Mesenchymal stem cell (in vitro differentiated cells and primary cell): Measurements from ENCODE around the gene OR51M1.

Source experiments
- DNase-seq: peaks from one replicate; pipeline ENCODE4 v3.0.0-alpha.2; 2013
- H2AFZ ChIP-seq: one replicate; pipeline ENCODE4 v1.6.1; 2013; ENCODE audit warnings: low read depth, mild to moderate bottlenecking, control low read depth, inconsistent platforms, low read length, moderate library complexity
- H2AK5ac ChIP-seq: 2 replicates; pipeline ENCODE4 v1.6.1; 2013; ENCODE audit warnings: low read length, moderate library complexity, mild to moderate bottlenecking, inconsistent platforms; ENCODE audit not compliant: severe bottlenecking
- H2BK120ac ChIP-seq: one replicate; pipeline ENCODE4 v1.6.1; 2013; ENCODE audit warnings: low read depth, mild to moderate bottlenecking, inconsistent platforms, low read length, moderate library complexity
- H2BK12ac ChIP-seq, 2 experiments: one replicate each; pipeline ENCODE4 v1.6.1; 2013; ENCODE audit warnings: inconsistent platforms in 2 of 2, low read length in 2 of 2, mild to moderate bottlenecking in 2 of 2, moderate library complexity in 2 of 2, control low read depth in 1 of 2
- H2BK15ac ChIP-seq: one replicate; pipeline ENCODE4 v1.6.1; 2013; ENCODE audit warnings: mild to moderate bottlenecking, low read depth, inconsistent platforms; ENCODE audit not compliant: poor library complexity, severe bottlenecking
- H2BK5ac ChIP-seq: 2 replicates; pipeline ENCODE4 v1.6.1; 2013; ENCODE audit warnings: low read depth, mild to moderate bottlenecking, low read length, control low read depth, inconsistent platforms; ENCODE audit not compliant: poor library complexity, severe bottlenecking
- H3K14ac ChIP-seq, 2 experiments: one replicate each; pipeline ENCODE4 v1.6.1; 2013; ENCODE audit warnings: inconsistent platforms in 2 of 2, low read length in 2 of 2, control low read depth in 1 of 2, mild to moderate bottlenecking in 1 of 2, moderate library complexity in 1 of 2
- H3K18ac ChIP-seq, 2 experiments: one replicate each; pipeline ENCODE4 v1.6.1; 2013; ENCODE audit warnings: inconsistent platforms in 2 of 2, low read length in 2 of 2, control low read depth in 1 of 2, low read depth in 1 of 2, mild to moderate bottlenecking in 1 of 2
- H3K23ac ChIP-seq, 2 experiments: one replicate each; pipeline ENCODE4 v1.6.1; 2013; ENCODE audit warnings: inconsistent platforms in 2 of 2, low read length in 2 of 2, mild to moderate bottlenecking in 2 of 2, moderate library complexity in 2 of 2, control low read depth in 1 of 2
- H3K27ac ChIP-seq: 2 replicates; pipeline ENCODE4 v1.5.1; 2013; ENCODE audit warnings: mild to moderate bottlenecking, moderate library complexity, low read length, control low read depth, inconsistent platforms; ENCODE audit not compliant: poor library complexity, severe bottlenecking
- H3K27me3 ChIP-seq, 2 experiments: 2 replicates each; pipeline versions ENCODE4 v1.6.1 to v1.7.0; 2013; ENCODE audit warnings: low read length in 2 of 2, mild to moderate bottlenecking in 2 of 2, moderate library complexity in 2 of 2, control low read depth in 1 of 2, inconsistent platforms in 1 of 2; ENCODE audit not compliant: control insufficient read depth in 1 of 2, insufficient read depth in 1 of 2
- H3K36me3 ChIP-seq, 2 experiments: 2 replicates each; pipeline versions ENCODE4 v1.6.1 to v1.7.0; 2013; ENCODE audit warnings: low read length in 2 of 2, control low read depth in 1 of 2, inconsistent platforms in 1 of 2, low read depth in 1 of 2, mild to moderate bottlenecking in 1 of 2; ENCODE audit not compliant: insufficient read depth in 2 of 2, control insufficient read depth in 1 of 2
- H3K4ac ChIP-seq, 2 experiments: one replicate each; pipeline ENCODE4 v1.6.1; 2013; ENCODE audit warnings: inconsistent platforms in 2 of 2, low read length in 2 of 2, mild to moderate bottlenecking in 2 of 2, moderate library complexity in 2 of 2, control low read depth in 1 of 2, low read depth in 1 of 2
- H3K4me1 ChIP-seq: 2 replicates; pipeline ENCODE4 v1.6.1; 2013; ENCODE audit warnings: low read depth, low read length, control low read depth; ENCODE audit not compliant: control insufficient read depth, insufficient read depth
- H3K4me2 ChIP-seq: 2 replicates; pipeline ENCODE4 v1.6.1; 2013; ENCODE audit warnings: low read length, mild to moderate bottlenecking, inconsistent platforms; ENCODE audit not compliant: poor library complexity, severe bottlenecking
- H3K4me3 ChIP-seq, 2 experiments: 2 replicates each; pipeline versions ENCODE4 v1.5.1 to v1.7.0; 2013; ENCODE audit warnings: low read length in 2 of 2, mild to moderate bottlenecking in 2 of 2, control low read depth in 1 of 2, low read depth in 1 of 2; ENCODE audit not compliant: insufficient read depth in 1 of 2
- H3K79me1 ChIP-seq: replicated peaks from 2 replicates; pipeline ENCODE4 v1.6.1; 2013; ENCODE audit warnings: mild to moderate bottlenecking, control low read depth, low read length, inconsistent platforms; ENCODE audit not compliant: poor library complexity, severe bottlenecking
- H3K9ac ChIP-seq: 2 replicates; pipeline ENCODE4 v1.7.0; 2013; ENCODE audit warnings: mild to moderate bottlenecking, low read length, moderate library complexity
- H3K9me3 ChIP-seq: 2 replicates; pipeline ENCODE4 v1.7.0; 2013; ENCODE audit warnings: mild to moderate bottlenecking, low read length; ENCODE audit not compliant: control insufficient read depth
- H4K8ac ChIP-seq: one replicate; pipeline ENCODE4 v1.6.1; 2013; ENCODE audit warnings: inconsistent platforms, mild to moderate bottlenecking, low read length, moderate library complexity
- H4K91ac ChIP-seq: one replicate; pipeline ENCODE4 v1.6.1; 2013; ENCODE audit warnings: mild to moderate bottlenecking, low read length, inconsistent platforms
- WGBS: methylation state at CpG from one replicate; pipeline ENCODE4 v1.1.7; 2013; ENCODE audit warnings: mixed read lengths; 5-methylcytosine and 5-hydroxymethylcytosine counted together

OR51M1 gene

GRCh38 chr11:5339771-5340322 lies 43.8 kb upstream of the OR51M1 start:
- Histone ChIP-seq H3K27me3 (no peaks in the 10 kb centered on the region), H2BK15ac (no peak overlapping the region), H3K14ac (no peak overlapping the region), H3K18ac (no peak overlapping the region), H4K91ac (no peak overlapping the region), H2AK5ac (no peak overlapping the region), H3K4ac (no peak overlapping the region), H3K4me2 (no peak overlapping the region), H3K9ac (no peak overlapping the region), H3K4me3 (no peak overlapping the region), H2BK5ac (no peak overlapping the region), H2BK12ac (no peak overlapping the region), H4K8ac (no peak overlapping the region), H3K79me1 (no peaks in the 10 kb centered on the region), H3K23ac (no peak overlapping the region), H3K4me1 (no peaks in the 10 kb centered on the region), H2AFZ (no peak overlapping the region), H3K36me3 (no peaks in the 10 kb centered on the region), H2BK120ac (no peak overlapping the region), H3K9me3 (no peaks in the 10 kb centered on the region), H3K27ac (no peak overlapping the region)
- no peak for DNase-seq
- 97% methylated on average over 1 of the region's 1 CpG for WGBS

GRCh38 chr11:5343474-5344335 lies 39.9 kb upstream of the OR51M1 start, which contains the start of gene OR51B5:
OR51B5 (minus strand) TSS chr11:5343524; CDS start chr11:5343524, 0 bp downstream.
- Histone ChIP-seq H2BK15ac (no peak within 1 kb of the TSS), H3K4me3 (no peak within 1 kb of the TSS), H4K91ac (no peak within 1 kb of the TSS), H3K18ac (no peak within 1 kb of the TSS), H2AK5ac (no peak within 1 kb of the TSS), H3K27ac (no peak within 1 kb of the TSS), H3K4ac (no peak within 1 kb of the TSS), H2BK12ac (no peak within 1 kb of the TSS), H3K27me3 (no peaks in the 10 kb centered on the region), H2AFZ (no peak within 1 kb of the TSS), H4K8ac (peak within 1 kb of the TSS; percentile 12), H3K9ac (no peak within 1 kb of the TSS), H3K4me2 (no peak within 1 kb of the TSS), H2BK5ac (no peak within 1 kb of the TSS), H2BK120ac (no peak within 1 kb of the TSS), H3K23ac (no peak within 1 kb of the TSS), H3K4me1 (no peaks in the 10 kb centered on the region), H3K14ac (no peak within 1 kb of the TSS), H3K9me3 (no peaks in the 10 kb centered on the region), H3K36me3 (no peaks in the 10 kb centered on the region), H3K79me1 (no peaks in the 10 kb centered on the region)
- no peak for DNase-seq
- WGBS = 80% methylated on average over 3 of the region's 6 CpGs

- no peak overlapping the region for H2BK5ac ChIP-seq
- no peak overlapping the region for H3K4me3 ChIP-seq
- no peak overlapping the region for H2BK15ac ChIP-seq
- H3K79me1 ChIP-seq = no peaks in the 10 kb centered on the region
- WGBS = 82% methylated on average over 3 of the region's 3 CpGs
- H3K4ac ChIP-seq = no peak overlapping the region
- H2AK5ac ChIP-seq = no peak overlapping the region
- H3K23ac ChIP-seq = no peak overlapping the region
- H3K36me3 ChIP-seq = no peaks in the 10 kb centered on the region
- H3K4me2 ChIP-seq = no peak overlapping the region
- no peak overlapping the region for H3K14ac ChIP-seq
- H2BK12ac ChIP-seq = no peak overlapping the region
- DNase-seq = no peak
- H3K4me1 ChIP-seq = no peaks in the 10 kb centered on the region
- no peaks in the 10 kb centered on the region for H3K27me3 ChIP-seq
- H3K18ac ChIP-seq = no peak overlapping the region
- H3K27ac ChIP-seq = no peak overlapping the region
- no peak overlapping the region for H2AFZ ChIP-seq
- no peak overlapping the region for H4K8ac ChIP-seq
- no peak overlapping the region for H4K91ac ChIP-seq
- H3K9ac ChIP-seq = no peak overlapping the region
- no peak overlapping the region for H2BK120ac ChIP-seq
- H3K9me3 ChIP-seq = no peaks in the 10 kb centered on the region
These were observed 37.8 kb upstream of the OR51M1 start for GRCh38 chr11:5345831-5346230.

GRCh38 chr11:5348551-5349194 lies 34.9 kb upstream of the OR51M1 start:
- Histone ChIP-seq H3K18ac (no peak overlapping the region), H3K36me3 (no peaks in the 10 kb centered on the region), H3K9ac (no peak overlapping the region), H2AK5ac (no peak overlapping the region), H3K23ac (no peak overlapping the region), H3K14ac (no peak overlapping the region), H3K27me3 (no peaks in the 10 kb centered on the region), H3K4ac (no peak overlapping the region), H2BK15ac (no peak overlapping the region), H3K4me3 (no peak overlapping the region), H2BK5ac (no peak overlapping the region), H2AFZ (no peak overlapping the region), H2BK12ac (no peak overlapping the region), H3K79me1 (no peaks in the 10 kb centered on the region), H3K9me3 (no peaks in the 10 kb centered on the region), H3K4me2 (no peak overlapping the region), H2BK120ac (no peak overlapping the region), H4K91ac (no peak overlapping the region), H3K27ac (no peak overlapping the region), H3K4me1 (no peaks in the 10 kb centered on the region), H4K8ac (no peak overlapping the region)
- no peak for DNase-seq
- 90% methylated on average over 2 of the region's 3 CpGs for WGBS
